Effector memory CD4-positive, alpha-beta T cell (primary cell): ENCODE data around the gene PPP1R3F.
A peak's percentile ranks its signal among the peaks of the same experiment; 100 is the strongest.

Experiments
- DNase-seq, 3 donors: peaks; one replicate each; pipeline ENCODE4 v3.0.0-alpha.2; 2020
- H3K27ac ChIP-seq: 2 replicates; pipeline ENCODE4 v1.7.0; 2013; ENCODE audit warnings: mild to moderate bottlenecking, low read length, moderate library complexity; ENCODE audit not compliant: insufficient read depth, poor library complexity, severe bottlenecking
- H3K27me3 ChIP-seq: replicated peaks from 2 replicates; pipeline ENCODE4 v1.7.0; 2013; ENCODE audit warnings: mild to moderate bottlenecking, low read length; ENCODE audit not compliant: insufficient read depth, control insufficient read depth, poor library complexity, severe bottlenecking
- H3K36me3 ChIP-seq: 2 replicates; pipeline ENCODE4 v1.7.0; 2013; ENCODE audit warnings: mild to moderate bottlenecking, low read length, moderate library complexity; ENCODE audit not compliant: control insufficient read depth, insufficient read depth
- H3K4me1 ChIP-seq: 2 replicates; pipeline ENCODE4 v1.7.0; 2013; ENCODE audit warnings: low read length, mild to moderate bottlenecking; ENCODE audit not compliant: control insufficient read depth, insufficient read depth, poor library complexity, severe bottlenecking
- H3K4me3 ChIP-seq: 2 replicates; pipeline ENCODE4 v1.7.0; 2013; ENCODE audit warnings: low read length, low read depth, mild to moderate bottlenecking; ENCODE audit not compliant: insufficient read depth, poor library complexity, severe bottlenecking
- H3K9me3 ChIP-seq: 2 replicates; pipeline ENCODE4 v1.7.0; 2013; ENCODE audit warnings: mild to moderate bottlenecking, low read length, moderate library complexity; ENCODE audit not compliant: control insufficient read depth
- total RNA-seq, 3 donors: gene quantifications; one replicate each; lab custom pipeline; 2026; lab: John Stamatoyannopoulos, UW

Gene PPP1R3F, protein sequence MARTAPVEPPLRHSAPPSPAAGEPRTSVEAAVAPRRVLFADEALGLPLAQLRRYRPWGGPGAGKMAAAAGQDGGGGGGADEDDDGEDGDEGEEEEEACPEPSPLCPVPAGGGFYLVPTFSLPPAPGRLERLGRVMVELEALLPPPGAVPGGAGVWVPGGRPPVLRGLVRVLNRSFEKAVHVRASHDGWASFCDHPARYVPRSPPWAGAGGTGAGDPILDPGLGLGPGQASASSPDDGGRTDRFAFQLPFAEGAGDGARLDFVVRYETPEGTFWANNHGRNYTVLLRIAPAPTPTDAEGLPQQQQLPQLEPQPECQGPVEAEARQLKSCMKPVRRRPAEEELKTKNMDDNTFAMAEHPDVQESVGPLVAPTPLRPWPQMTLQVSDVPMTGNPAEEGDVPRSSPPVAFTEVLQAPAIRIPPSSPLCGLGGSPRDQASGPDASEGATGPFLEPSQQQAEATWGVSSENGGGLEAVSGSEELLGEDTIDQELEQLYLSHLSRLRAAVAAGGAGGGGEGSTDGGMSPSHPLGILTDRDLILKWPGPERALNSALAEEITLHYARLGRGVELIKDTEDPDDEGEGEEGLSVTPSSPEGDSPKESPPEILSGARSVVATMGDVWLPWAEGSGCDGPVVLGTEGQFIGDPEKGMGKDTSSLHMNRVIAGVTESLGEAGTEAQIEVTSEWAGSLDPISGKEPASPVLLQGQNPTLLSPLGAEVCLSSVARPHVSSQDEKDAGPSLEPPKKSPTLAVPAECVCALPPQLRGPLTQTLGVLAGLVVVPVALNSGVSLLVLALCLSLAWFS
- total RNA-seq = 12.7 to 20.7 (median 16.1) reads per million in 3 donors

GRCh38 chrX:49269767-49270248, at the start of gene PPP1R3F:
TSS of gene PPP1R3F (plus strand) at chrX:49269793. CDS start at chrX:49269870, 77 bp downstream.
- H3K36me3 ChIP-seq = no peaks in the 10 kb centered on the region
- no peaks in the 10 kb centered on the region for H3K27me3 ChIP-seq
- H3K9me3 ChIP-seq = no peaks in the 10 kb centered on the region
- peak within 1 kb of the TSS; percentile 63 for H3K4me3 ChIP-seq
- peaks cover 30% of the 10 kb centered on the region for H3K4me1 ChIP-seq
- no peak for DNase-seq
- H3K27ac ChIP-seq = peak within 1 kb of the TSS; percentile 97

DNA sequence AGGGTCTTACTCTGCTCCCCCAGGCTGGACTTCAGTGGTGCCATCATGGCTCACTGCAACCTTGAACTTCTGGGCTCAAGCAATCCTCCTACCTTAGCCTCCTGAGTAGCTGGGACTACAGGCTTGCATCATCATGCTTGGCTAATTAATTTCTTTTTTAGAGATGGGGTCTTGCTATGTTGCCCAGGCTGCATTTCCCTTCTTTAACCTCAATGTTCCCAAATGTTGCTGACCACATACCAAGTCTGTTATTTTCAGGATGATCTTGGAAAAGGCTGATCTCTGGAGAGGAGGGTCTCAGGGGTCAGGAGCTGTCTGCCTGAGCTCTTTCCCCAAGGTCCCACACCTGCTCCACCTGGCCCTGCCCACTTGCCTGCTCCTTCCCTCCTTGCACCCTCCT, 49.5 kb upstream of the PPP1R3F start:
- no peak overlapping the region for H3K27ac ChIP-seq
- H3K36me3 ChIP-seq = no peaks in the 10 kb centered on the region
- H3K4me3 ChIP-seq = no peak overlapping the region
- H3K27me3 ChIP-seq = no peaks in the 10 kb centered on the region
- H3K4me1 ChIP-seq = no peaks in the 10 kb centered on the region
- DNase-seq = no peak
- no peaks in the 10 kb centered on the region for H3K9me3 ChIP-seq

GRCh38 chrX:49221868-49222267, 47.7 kb upstream of the PPP1R3F start:
- no peak for DNase-seq
- no peaks in the 10 kb centered on the region for H3K27me3 ChIP-seq

DNA sequence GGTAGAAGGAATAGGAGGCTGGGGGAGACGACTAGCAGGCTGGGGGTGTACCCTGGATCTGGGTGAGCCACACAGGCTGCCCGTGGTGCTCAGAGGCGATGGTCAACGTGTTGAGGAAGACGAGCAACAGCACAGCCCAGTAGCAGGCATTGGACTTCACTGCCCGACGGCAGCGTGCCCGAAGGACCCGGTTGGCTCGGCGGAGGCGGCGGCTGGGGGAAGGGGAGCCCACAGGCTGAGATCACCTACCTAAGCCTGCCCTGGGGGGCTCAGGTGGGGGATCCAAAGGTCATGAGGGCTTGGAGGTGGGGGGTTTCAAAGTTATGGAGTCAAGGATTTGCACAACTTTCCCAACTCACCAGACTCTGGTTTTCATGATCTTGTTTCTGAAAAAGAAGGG, 43.7 kb upstream of the PPP1R3F start:
- no peak for DNase-seq
- Histone ChIP-seq H3K36me3 (no peaks in the 10 kb centered on the region), H3K4me1 (peaks cover 3% of the 10 kb centered on the region), H3K9me3 (no peaks in the 10 kb centered on the region), H3K4me3 (no peak overlapping the region), H3K27ac (no peak overlapping the region), H3K27me3 (no peaks in the 10 kb centered on the region)

More at GRCh38 chrX:49221868-49222267, 47.7 kb upstream of the PPP1R3F start:
- H3K4me3 ChIP-seq = no peak overlapping the region
- H3K4me1 ChIP-seq = no peaks in the 10 kb centered on the region
- no peaks in the 10 kb centered on the region for H3K36me3 ChIP-seq
- H3K9me3 ChIP-seq = no peaks in the 10 kb centered on the region
- H3K27ac ChIP-seq = no peak overlapping the region

GRCh38 chrX:49226946-49227345, 42.6 kb upstream of the PPP1R3F start:
- no peak for DNase-seq
- Histone ChIP-seq H3K27me3 (no peaks in the 10 kb centered on the region), H3K9me3 (no peaks in the 10 kb centered on the region), H3K4me1 (peaks cover 3% of the 10 kb centered on the region), H3K27ac (no peak overlapping the region), H3K4me3 (no peak overlapping the region), H3K36me3 (no peaks in the 10 kb centered on the region)

DNA sequence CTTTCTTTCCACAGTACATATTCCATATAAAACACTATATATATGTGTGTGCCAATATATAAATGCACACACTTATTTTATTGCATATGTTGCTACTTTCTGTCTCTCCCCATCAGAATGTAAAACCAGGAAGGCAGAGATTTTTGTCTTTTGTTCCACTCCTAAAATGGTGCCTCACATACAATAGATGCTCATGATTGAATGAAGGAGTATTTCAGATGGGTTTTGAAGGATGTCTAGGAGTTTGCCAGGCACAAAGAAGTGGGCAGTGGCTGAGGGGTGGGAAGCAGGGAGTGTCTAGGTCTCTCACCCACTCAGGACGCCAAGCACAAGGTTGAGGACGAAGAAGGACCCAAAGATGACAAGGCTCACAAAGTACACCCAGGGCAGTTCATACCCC, 41.9 kb upstream of the PPP1R3F start:
- Histone ChIP-seq H3K4me3 (no peak overlapping the region), H3K4me1 (peaks cover 3% of the 10 kb centered on the region), H3K9me3 (no peaks in the 10 kb centered on the region), H3K27ac (no peak overlapping the region), H3K27me3 (no peaks in the 10 kb centered on the region), H3K36me3 (no peaks in the 10 kb centered on the region)
- no peak for DNase-seq

GRCh38 chrX:49228185-49228584, 41.4 kb upstream of the PPP1R3F start:
- Histone ChIP-seq H3K4me1 (peaks cover 3% of the 10 kb centered on the region), H3K27me3 (no peaks in the 10 kb centered on the region), H3K4me3 (no peak overlapping the region), H3K36me3 (no peaks in the 10 kb centered on the region), H3K9me3 (no peaks in the 10 kb centered on the region), H3K27ac (no peak overlapping the region)
- no peak for DNase-seq

GRCh38 chrX:49230500-49231232, 38.9 kb upstream of the PPP1R3F start:
- Histone ChIP-seq H3K27ac (peak overlapping the region; percentile 58), H3K9me3 (no peaks in the 10 kb centered on the region), H3K4me3 (peak overlapping the region; percentile 28), H3K36me3 (no peaks in the 10 kb centered on the region), H3K27me3 (no peaks in the 10 kb centered on the region), H3K4me1 (peaks cover 3% of the 10 kb centered on the region)
- peak; percentile 4 to 35 (median 15) for DNase-seq

DNA sequence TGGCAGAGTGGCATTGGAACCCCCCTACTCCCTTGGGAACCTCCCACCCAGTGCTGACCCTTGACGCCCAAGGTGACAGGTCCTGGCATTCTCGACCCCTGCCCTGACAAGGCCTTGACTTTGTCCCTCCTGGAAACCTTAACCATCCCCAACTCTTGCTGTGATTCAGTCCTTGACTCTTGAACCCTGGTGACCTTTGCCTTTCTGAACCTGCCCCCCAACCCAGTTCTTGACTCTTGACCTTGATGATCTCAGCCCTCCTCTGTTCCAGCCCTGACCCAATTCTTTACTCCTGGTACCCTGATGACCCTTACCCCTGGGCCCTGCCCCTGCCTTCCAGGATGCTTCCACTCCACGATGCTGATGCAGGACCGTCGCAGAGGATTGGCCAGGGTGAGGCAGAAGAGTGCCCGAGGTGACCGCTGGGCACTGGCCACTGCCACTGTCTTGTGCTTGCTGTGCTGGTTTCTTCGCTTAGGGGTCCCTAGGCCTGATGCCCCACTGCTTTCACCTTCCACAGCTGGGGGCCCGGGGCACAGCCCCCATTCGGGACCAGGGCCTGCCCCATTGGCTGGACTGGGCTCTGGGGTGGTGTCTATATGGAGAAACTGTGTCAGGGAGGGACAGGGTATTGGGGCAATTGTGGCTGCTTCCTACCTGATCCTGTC, 38.1 kb upstream of the PPP1R3F start:
- Histone ChIP-seq H3K4me3 (no peak overlapping the region), H3K27ac (no peak overlapping the region), H3K27me3 (no peaks in the 10 kb centered on the region), H3K36me3 (no peaks in the 10 kb centered on the region), H3K4me1 (peaks cover 3% of the 10 kb centered on the region), H3K9me3 (no peaks in the 10 kb centered on the region)
- DNase-seq = no peak
